PC-9 (cell line): ENCODE data around the gene PALM3.

Source experiments
- CTCF ChIP-seq: fragments of 200-600 bp; sonication (generic); conservative IDR thresholded peaks from 2 replicates; pipeline ENCODE4 v1.6.1; 2017; ENCODE audit warnings: mixed run types, antibody characterized with exemption, mild to moderate bottlenecking, moderate library complexity
- EZH2 ChIP-seq: fragments of 200-600 bp; sonication (generic); IDR thresholded peaks from 2 replicates; pipeline ENCODE4 v1.8.0; 2017; ENCODE audit warnings: antibody characterized with exemption, low read depth

DNA sequence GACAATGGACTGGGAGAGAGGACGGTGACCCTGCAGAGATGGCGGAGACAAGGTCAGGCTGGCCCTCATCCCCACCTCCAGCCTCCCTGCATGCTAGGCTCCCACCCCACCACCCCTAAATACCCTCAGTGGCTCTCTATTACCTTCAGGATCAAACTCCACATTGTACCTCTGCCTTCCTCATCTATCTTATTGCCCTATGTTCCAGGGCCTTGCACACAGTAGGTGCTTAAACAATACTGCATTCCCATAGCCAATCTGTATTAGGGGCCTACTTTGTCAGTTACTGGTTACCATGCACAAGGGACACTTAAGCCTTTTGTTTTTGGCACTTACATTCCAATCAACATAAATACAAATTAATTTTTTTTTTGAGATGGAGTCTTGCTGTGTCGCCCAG, 6.5 kb downstream of the PALM3 start:
- TF ChIP-seq CTCF (no peak), EZH2 (no peak)
